Brain pericyte (primary cell): ENCODE results near the gene CADM3.

ENCODE experiments used
- DNase-seq: peaks from one replicate; pipeline ENCODE4 v3.0.0-alpha.2; 2012; ENCODE audit warnings: low read depth, low spot score

CADM3 gene

DNA sequence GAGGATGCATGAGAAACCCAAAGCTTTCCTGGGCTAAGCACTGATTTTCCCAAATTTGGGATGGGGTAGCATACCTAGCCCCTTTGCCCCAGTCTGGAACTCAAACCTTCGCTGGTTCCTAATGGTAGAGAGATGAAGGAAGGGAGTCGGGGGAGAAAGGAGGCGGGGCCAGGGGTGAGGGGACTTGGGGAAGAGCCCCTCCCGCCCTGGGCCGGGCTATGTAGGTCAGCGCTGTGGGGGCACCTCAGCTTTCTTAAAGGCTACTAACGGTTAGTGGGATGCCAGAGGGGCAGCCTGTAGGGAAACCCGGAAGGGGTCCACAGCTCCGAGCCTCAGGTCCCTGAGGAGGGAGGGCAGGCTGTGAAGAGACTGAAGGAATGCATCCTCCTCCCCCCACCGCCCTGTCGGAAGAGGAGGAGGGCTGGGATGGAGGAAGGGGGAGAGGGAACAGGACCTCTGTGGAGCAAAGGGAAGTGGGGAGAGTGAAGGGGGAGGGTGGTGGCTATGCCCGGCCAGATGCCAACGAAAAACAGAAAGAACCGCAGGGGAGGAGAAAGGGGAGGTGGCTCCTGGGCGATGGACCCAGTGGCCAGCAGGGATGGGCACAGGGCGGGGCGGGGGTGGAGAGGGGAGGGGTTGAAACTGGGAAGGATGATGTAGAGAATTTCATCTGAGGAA is 1.3 kb downstream of the CADM3 start:
- no peak for DNase-seq

DNA sequence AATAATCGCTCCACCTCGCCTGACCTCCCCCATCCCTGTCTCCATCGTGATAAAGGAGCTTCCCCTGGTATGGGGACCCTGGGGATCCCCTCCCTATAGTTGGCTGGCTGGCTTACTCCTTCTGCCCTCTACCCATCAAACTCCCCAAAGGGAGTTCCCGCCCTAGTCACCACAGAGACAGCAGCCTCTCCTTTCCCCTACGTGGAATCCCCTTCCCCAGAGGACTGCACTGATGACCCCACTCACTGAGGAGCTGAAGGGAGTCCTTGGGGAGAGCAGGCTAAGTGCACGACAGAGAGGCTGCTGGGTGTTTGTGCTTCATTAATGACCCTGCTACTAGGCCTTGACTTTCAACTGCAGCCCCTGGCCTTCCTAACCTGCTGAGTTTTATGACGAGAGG is 1.9 kb downstream of the CADM3 start:
- no peak for DNase-seq

DNA sequence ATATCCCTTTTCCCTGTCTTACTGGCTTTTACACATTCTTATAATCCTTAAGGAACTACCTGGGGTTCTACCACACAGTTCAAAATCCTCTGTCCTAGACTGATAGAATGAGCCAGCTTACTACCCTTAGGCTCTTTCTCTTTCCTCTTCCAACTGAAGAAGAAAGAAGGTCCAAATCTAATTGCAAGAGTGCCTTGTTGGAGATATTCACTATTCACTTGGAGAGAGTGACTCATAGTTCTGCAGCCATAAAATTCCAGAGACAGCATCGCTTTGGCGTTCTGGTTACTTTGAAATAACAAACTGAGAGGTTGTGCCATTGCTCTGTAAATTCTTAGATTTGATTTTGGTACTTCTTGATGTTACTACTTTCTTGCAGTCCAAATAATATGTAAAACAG is 4.2 kb downstream of the CADM3 start:
- DNase-seq: no peak

DNA sequence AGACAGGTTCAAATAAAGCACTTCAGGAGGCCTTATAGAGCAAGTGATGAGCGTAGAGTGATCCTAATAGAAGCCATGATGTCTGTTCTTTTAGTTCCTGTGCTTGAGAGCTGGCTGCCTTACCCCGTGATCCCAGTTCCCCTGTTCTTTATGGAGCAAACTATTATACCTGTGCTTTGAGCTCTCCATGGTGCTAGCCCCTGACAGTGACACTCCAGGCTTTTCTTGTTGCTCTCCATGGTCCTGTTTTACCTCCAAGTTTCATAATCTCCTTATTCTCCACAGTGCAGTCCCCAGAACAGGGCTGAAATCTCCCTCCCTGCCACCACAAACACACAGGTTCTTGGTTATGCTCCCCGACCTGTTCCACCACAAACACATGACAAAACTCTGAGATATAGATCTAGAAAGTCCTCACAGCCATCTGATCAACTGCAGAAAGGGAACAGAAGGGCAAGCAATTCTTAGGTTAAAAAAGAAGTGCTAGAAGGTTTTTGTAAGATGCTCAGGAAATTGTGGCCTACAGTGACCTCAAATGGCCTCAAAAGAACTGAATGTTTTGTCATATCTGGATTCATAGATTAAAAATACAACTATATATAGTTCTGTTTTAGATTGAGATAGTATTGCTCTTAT is 6.0 kb downstream of the CADM3 start:
- no peak for DNase-seq

DNA sequence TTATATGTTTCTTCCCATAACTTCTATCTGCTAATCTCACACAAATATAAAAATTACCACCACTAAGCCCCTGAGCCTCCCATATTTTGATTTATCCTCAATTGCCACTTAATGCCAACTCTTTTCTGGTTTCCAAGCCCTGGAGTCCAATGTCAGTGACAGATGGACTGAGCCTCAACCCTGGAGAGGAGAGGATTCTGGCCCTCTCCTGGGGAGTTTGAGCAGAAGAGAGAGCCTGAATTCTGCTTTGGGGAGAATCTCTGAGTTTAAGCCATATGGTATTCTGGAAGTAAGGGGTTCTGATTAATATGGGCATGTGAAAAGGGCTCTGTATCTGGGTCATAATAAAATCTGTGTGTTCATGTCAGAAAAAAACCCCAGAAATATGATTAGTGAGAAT is 8.5 kb downstream of the CADM3 start:
- no peak for DNase-seq

DNA sequence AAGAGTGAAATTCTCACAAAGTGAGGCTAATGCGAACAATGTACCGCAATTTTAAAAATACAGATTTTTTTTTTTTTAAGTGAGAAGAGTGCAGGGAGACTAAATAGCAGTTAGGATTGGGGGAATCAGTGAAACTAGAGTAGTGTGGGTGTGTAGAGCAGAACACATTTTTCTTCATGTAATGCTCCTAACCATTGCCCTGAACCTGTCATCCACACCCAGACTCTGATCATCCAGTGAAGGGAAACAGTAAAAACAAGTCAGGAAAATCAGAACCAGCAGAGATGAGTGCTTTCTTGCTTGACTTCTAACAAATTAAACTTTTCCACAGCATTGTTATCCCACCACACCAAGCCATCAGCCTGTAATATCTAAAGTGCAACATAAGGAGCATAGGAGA is 9.1 kb downstream of the CADM3 start:
- DNase-seq: no peak

DNA sequence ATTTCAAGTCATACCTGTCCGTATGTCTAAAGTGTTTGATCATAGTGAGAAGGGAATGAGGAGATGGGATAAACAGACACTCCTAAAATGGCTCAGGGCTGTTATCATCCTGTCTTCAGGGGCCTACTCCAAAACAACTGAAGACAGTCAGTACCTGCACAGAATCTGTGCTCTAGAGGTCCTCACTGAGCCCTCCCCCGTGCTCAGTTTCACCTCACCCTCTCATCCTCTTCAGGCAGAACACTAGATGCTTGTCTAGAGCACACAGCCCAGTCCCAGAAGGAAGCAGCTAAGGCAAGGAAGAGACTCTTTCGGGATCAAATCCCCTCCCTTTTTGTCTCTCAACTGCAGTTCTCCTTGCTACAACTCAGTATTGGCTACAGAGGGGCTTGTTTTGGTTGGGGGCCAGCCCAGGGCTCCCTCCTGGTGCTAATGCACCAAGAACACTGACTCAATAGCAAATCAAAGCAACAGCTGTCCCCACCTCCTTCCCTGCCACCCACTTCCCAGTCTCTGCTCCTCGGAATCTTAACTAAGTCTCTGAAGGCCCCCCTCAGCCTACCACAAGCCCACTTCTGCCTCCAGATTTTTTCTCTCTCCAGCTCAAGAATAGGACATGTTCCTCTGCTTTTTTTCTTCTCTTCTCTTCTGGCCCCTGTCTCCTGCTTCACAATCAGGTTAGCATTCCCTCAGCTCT is 10.1 kb downstream of the CADM3 start:
- no peak for DNase-seq

DNA sequence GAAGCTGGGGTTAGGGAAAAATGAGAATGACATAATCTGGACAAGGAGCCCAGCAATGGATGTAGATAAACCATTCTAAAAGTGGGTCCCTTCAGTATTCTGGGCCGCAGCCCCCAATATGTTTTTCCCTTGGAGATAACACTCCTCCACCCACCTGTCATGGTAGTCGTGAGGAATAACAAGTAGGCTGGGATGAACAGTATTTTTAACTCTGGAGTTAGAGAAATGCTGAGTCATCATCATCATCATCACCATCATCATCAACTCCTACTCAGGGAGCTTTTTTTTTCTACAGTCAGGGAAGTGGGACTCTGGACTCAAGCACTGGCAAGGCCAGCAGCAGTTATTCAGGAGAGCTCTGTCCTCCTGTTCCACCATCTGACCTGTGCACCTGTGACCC is 12.8 kb downstream of the CADM3 start:
- DNase-seq: no peak

DNA sequence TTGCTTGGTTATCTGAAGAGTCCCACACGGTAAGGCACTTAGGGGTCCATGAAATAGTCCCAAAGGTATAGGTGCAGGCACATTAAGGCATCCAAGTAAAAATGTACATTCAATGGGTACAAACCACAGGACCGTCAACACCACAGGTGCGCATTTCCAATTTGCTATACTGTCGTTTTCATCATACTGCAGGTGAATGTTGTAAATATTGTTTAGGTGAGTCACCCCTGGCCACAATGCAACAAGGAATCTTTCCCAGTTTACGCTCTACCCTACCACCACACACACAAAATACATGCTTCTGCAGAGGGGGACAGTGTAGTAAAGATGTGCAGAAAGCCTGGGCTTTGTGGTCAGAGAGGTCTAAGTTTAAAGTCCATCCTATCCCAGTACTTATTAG is 13.7 kb downstream of the CADM3 start:
- DNase-seq: no peak

DNA sequence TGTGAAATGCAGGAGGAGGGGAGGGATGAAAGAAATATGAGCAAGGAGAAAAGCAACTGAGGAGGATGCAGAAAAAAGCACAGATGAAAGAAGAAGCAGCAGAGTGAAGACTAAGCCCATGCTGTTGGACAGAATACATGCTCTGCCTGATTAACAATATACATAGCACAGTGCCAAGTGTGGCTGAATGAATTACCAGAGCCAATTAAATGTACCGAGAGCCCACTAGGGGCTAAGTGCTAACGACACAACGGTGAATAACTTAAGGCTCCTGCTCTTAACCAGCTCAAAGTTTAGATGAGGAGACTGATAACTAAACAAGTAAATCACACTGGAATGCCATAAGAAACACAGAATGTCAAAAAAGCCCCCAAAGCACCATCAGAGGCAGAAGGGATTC is 15.6 kb downstream of the CADM3 start:
- DNase-seq: no peak

DNA sequence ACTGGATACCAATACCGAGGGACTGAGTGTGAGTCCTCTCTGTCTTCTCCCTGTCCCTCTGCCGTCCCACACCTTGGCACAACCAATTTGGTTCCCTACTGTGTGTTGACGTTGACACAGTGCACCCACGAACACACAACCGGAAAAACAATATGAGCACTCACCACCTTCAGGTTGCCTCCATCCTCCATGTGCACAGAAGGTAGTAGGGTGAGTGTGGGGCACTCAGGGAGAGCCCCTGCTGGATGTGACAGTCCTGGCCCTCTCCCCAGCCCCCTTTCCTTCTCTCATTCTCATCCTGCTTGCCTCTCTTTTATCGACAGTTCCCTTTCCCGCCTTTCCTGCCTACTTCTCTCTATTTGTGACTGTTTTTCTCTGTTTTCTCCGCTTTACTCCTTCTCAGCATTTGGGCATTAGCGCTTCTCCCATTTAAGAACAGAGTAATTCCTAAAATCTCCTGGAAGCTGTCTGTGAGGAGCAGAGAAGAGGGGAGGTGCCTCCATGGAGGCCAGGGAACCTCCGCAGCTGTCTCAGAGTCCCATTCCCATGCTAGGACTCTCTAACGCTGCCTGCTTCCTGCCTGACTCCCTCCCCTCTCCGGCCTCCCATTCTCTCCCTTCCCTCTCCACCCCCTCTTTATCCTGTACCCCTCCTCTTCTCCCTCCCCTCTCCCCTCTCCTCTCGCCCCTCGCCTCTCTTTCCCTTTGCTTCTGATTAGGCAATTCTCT is 16.4 kb downstream of the CADM3 start:
- no peak for DNase-seq

DNA sequence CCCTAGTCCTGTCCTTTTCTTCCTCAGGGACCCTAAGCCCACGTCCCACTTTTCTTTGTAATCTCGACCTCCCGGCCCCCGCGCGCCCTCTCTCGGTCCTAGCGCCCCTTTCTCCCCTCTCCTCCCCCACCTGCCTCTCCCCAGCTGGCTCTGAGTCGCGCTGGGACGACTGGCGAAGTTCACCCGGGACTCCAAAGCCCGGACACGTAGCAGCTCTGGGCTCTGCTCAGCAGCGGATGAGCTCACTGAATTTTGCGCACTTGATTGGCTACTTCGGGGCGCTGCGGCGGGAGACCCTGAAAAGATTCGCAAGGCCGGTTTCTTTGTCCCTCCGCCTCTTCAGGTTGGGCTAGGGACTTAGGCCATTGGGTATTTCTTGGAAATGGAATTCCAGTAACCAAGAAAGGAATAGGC is 17.0 kb downstream of the CADM3 start:
- DNase-seq: no peak

DNA sequence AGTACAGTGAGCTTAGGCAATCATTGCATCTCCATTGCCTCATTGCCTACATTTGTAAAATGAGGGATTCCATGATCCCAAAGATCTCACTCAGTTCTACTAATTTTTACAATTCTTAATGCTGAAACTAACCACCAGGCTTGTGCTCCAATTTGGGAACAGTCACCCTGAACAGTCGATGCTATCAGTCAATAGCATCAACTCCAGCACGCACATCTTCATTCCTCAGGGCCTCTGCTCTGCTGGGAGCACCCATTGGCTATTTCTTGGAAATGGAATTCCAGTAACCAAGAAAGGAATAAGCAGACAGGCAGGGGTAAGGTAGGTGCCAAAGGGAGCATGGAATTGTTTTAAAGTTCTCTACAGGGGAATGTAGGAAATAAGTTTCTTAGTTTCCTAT is 19.0 kb downstream of the CADM3 start:
- no peak for DNase-seq

DNA sequence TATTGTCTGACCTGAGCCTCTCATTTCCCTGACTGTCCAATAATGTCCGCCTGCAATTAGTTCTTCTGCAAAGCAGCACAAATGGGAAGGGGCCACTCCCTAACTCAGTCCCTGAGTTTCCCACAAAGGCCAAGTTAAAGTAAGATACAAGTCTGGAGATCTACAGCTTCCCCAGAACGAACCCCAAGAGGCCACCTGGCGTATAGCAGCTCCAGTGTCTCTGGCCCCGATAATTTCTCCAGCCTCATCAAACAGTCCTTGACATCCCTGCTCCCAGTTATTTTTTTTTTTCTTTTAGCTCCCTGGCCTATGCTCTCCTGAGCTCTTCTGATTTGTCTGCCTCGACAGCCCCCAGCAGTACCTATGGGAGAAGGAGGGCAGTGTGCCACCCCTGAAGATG is 25.1 kb downstream of the CADM3 start:
- DNase-seq: no peak

DNA sequence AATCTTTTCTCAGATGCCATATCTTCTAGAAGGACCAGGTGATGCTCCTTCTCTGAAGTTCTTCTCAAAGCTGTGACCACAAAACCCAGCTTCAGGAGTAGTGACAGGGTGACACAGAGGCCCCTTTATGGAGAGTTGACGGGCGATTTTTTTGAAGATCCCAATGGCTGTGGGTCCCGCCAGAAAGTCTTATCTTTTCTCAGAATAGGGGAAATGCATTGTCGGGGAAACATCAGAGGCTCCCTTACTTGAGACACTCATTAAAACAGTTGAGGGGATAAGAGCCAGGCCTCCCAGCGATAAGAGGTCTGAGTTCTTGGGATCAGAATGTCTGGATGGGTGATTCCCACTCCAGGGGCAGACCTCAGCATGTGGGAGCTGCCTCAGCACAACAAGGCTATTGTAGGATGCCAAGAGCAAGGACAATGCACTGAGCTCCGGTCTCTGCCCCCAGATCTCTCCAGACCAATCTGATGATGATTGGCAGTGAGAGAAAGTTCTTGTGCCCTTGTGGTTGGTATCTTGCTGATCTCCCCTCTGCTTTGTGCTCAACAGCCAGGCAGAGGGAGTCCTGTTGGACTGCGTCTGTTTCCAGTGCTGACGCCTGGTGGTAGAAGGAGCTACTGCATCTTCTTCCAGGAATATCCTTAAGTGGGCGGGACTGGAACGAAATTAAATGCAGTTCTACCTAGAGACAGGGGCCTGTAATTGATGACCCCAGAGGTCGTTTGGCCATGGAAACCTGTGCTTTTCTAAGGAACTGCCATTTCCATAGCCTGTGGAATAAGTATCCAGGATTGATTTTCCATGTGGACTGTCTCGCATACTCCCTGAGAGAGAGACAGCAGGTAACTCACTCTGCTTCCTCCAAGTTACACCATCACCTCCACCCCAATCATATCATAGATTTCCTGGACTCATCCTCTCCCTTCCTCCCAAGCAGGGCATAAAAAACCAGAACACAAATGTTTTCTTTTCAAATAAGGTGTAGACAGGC is 26.4 kb downstream of the CADM3 start:
- DNase-seq: peak; percentile 29

DNA sequence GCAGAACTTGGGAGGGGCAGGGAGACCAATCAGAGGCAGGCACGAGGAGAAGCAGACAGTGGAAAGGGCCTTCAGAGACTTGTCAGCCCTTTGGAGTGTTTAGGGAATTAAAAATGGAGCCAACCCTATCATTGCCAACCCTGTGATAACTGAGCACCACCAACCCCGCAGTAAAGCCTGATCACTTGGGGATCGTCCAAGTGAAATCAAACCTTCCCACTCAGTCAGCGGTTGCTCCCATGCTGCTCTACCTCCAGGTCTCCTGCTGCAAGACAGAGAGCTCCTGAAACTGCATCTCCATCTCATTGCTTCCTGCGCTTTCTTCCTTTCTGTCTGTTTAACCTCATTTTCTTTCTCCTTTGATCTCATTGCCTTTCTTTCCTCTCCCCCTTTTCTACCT is 28.5 kb downstream of the CADM3 start:
- no peak for DNase-seq

DNA sequence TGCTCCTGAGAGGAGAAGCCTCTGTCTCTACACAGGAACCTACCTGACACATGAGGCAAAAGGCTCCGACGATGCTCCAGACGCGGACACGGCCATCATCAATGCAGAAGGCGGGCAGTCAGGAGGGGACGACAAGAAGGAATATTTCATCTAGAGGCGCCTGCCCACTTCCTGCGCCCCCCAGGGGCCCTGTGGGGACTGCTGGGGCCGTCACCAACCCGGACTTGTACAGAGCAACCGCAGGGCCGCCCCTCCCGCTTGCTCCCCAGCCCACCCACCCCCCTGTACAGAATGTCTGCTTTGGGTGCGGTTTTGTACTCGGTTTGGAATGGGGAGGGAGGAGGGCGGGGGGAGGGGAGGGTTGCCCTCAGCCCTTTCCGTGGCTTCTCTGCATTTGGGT is 29.4 kb downstream of the CADM3 start:
- no peak for DNase-seq

DNA sequence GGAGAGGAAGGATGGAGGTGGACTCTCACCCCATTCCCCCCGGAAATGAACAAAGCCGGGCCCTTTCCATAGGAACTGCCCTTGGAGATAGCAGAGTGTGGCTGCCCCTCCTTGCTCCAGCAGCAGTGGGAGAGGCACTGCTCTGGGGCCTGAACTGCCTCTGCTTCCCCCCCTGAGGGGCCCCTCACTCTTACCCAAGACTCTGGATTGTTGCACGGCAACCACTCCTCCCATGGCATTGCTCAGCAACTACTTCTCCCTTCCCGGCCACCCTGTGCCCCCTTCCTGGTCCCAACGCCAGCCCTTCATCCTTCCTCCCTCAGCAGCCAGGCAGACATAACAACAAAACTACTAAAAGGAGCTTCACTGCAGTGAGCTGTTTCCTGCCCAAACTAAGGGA is 30.2 kb downstream of the CADM3 start:
- DNase-seq: no peak

DNA sequence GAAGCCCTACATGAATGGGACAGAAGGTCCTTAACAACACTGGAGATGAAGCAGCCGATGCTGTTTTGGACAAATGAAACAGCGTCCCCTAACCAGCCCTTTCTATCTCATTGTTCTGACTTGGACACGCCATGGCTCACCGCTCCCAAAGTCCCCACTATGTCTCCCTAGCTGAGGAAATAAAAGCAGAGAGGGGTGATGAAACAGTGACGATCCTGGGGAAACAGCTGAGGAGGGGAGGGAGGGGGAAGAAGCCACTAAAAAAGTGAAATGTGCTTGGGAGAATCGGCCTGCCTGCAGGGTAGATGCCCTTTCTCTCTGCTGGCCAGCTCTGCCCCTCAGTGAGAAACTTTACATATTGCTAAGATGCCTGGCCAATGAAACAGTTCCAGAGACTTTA is 32.2 kb downstream of the CADM3 start:
- DNase-seq: no peak

DNA sequence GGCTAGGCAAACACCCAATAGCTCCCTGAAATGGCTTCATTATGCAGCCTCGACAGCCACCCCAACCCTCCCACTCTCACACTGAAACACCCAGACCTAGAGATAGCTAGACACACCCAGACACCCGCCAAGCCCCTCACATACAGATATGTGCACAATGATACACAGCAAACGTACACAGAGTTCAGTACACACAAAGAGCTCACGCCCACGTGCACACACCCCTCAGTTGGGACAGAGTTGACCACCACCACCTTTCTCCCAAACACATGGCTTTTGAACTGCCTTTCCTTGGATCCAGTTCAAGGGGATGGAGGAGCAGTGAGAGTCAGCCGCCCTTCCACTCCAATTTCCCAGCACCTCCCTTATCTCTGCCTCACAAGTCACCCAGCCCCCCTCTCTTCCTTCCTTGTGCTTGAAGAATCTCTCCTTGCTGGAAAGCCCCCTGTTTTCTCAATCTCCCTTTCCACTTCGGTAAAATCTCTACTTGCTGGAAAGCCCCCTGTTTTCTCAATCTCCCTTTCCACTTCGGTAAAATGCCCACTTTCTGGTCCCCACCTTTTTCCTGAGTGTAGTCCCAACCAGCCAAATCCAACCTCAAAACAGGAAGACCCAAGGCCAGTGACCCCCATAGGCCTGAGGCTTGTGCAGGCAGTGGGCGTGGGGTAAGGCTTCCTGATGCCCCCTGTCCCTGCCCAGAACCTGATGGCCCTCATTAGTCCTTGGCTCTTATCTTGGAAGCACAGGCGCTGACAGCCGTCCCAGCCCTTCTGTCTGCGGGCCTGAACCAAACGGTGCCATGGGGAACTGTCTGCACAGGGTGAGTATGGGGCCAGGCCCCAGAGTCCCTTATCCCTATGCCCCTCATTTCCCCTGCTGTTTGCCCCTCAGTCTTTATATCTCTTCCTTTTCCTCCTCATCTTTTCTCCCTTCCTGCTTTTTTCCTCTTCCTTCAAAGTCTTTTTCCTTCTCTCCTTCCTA is 33.0 kb downstream of the CADM3 start, which contains the start of gene ACKR1:
Gene ACKR1 (plus strand): TSS at position 715 of the 981 bp plus-strand sequence. CDS start 85 bp downstream, at position 800.
- DNase-seq: no peak
